Tibial nerve (tissue), 4 donors: ENCODE data around the gene PROP1. TPM values are rescaled to one million over a fixed set of nuclear protein-coding genes. Genes with fewer than 3 reads are reported as not detected.

Experiments
- DNase-seq, 2 donors: peaks; one replicate each; pipeline ENCODE4 v3.0.0-alpha.2; 2019; ENCODE audit warnings: low spot score in 2 of 2
- H3K27ac ChIP-seq, 4 donors: fragments of 200-600 bp; sonication (generic) in 3 of 4; one replicate each; pipeline ENCODE4 v1.5.1; 2017 to 2019; ENCODE audit warnings: mild to moderate bottlenecking in 1 of 4
- H3K27me3 ChIP-seq, 2 donors: fragments of 200-600 bp; sonication (generic) in 1 of 2; one replicate each; pipeline versions ENCODE4 v1.5.1 to v1.6.0; 2017 to 2019
- H3K36me3 ChIP-seq, 3 donors: fragments of 200-600 bp; sonication (generic); one replicate each; pipeline ENCODE4 v1.5.1; 2018 to 2019
- H3K4me1 ChIP-seq, 4 donors: fragments of 200-600 bp; sonication (generic) in 3 of 4; one replicate each; pipeline ENCODE4 v1.5.1; 2017 to 2019
- H3K4me3 ChIP-seq, 4 donors: fragments of 200-600 bp; sonication (generic) in 3 of 4; one replicate each; pipeline ENCODE4 v1.5.1; 2017 to 2019; ENCODE audit warnings: mild to moderate bottlenecking in 1 of 4, moderate library complexity in 1 of 4
- H3K9me3 ChIP-seq, 4 donors: fragments of 200-600 bp; sonication (generic) in 3 of 4; one replicate each; pipeline ENCODE4 v1.5.1; 2017 to 2019
- CTCF ChIP-seq, 5 experiments: fragments of 200-600 bp in 3 of 5; fragments of 450-650 bp in 2 of 5; sonication (generic) in 3 of 5; IDR thresholded peaks; one replicate each; pipeline ENCODE4 v1.5.1; 2016 to 2019; ENCODE audit warnings: antibody characterized with exemption in 5 of 5, mild to moderate bottlenecking in 3 of 5, moderate library complexity in 2 of 5
- EP300 ChIP-seq, 2 donors: sonication (generic); formaldehyde crosslinking; IDR thresholded peaks; one replicate each; pipeline ENCODE4 v1.6.1; 2017; ENCODE audit warnings: antibody characterized with exemption in 2 of 2, mild to moderate bottlenecking in 1 of 2
- POLR2A ChIP-seq, 2 donors: fragments of 450-650 bp; IDR thresholded peaks; one replicate each; pipeline ENCODE4 v1.6.1; 2017; ENCODE audit warnings: antibody characterized with exemption in 2 of 2, mild to moderate bottlenecking in 2 of 2, moderate library complexity in 2 of 2
- WGBS, 2 donors: methylation state at CpG; one replicate each; pipeline ENCODE4 v1.1.5; 2018; 5-methylcytosine and 5-hydroxymethylcytosine counted together
- total RNA-seq, 4 donors: library from RNA; depleted of rRNA; stranded (reverse); fragments of >200 nt; gene quantifications; one replicate each; pipeline ENCODE4 v1.1.0, GENCODE V29; 2016

The PROP1 gene
- total RNA-seq, 4 donors from 2014 or later: not detected

GRCh38 chr5:177997846-177998245, 1.8 kb upstream of the PROP1 start:
- no peak overlapping the region for H3K27ac ChIP-seq
- no peak overlapping the region for H3K4me3 ChIP-seq
- no peaks in the 10 kb centered on the region for H3K4me1 ChIP-seq
- 44 to 65% methylated on average over 1 of the region's 1 CpG for WGBS, 2 donors
- no peaks in the 10 kb centered on the region for H3K27me3 ChIP-seq
- no peaks in the 10 kb centered on the region for H3K9me3 ChIP-seq
- no peaks in the 10 kb centered on the region for H3K36me3 ChIP-seq
- no peak for TF ChIP-seq EP300 (IDR thresholded peaks at IDR 0.05)
- TF ChIP-seq CTCF (IDR thresholded peaks at IDR 0.05): no peak
- no peak for TF ChIP-seq POLR2A (IDR thresholded peaks at IDR 0.05)
- DNase-seq: no peak

- Histone ChIP-seq H3K4me3 (no peak overlapping the region), H3K27ac (no peak overlapping the region), H3K36me3 (no peaks in the 10 kb centered on the region), H3K4me1 (no peaks in the 10 kb centered on the region), H3K9me3 (no peaks in the 10 kb centered on the region), H3K27me3 (no peaks in the 10 kb centered on the region)
- no peak for DNase-seq
- 70 to 79% methylated on average over 6 of the region's 6 CpGs for WGBS, 2 donors
- TF ChIP-seq CTCF (IDR thresholded peaks at IDR 0.05): no peak
- no peak for TF ChIP-seq EP300 (IDR thresholded peaks at IDR 0.05)
- TF ChIP-seq POLR2A (IDR thresholded peaks at IDR 0.05): no peak
These were observed 1.3 kb upstream of the PROP1 start for GRCh38 chr5:177997319-177997670.

- TF ChIP-seq CTCF (IDR thresholded peaks at IDR 0.05) (no peak), EP300 (IDR thresholded peaks at IDR 0.05) (no peak), POLR2A (IDR thresholded peaks at IDR 0.05) (no peak)
- Histone ChIP-seq H3K4me3 (no peak overlapping the region), H3K36me3 (no peaks in the 10 kb centered on the region), H3K9me3 (no peaks in the 10 kb centered on the region), H3K27me3 (no peaks in the 10 kb centered on the region), H3K4me1 (no peaks in the 10 kb centered on the region), H3K27ac (no peak overlapping the region)
- no peak for DNase-seq
- WGBS, 2 donors: 51 to 58% methylated on average over 7 of the region's 7 CpGs
These were observed 747 bp upstream of the PROP1 start for GRCh38 chr5:177996660-177997318.

- TF ChIP-seq EP300 (IDR thresholded peaks at IDR 0.05) (no peak), CTCF (IDR thresholded peaks at IDR 0.05) (no peak), POLR2A (IDR thresholded peaks at IDR 0.05) (no peak)
- DNase-seq: no peak
- H3K27ac ChIP-seq: no peak overlapping the region
- no peak overlapping the region for H3K4me3 ChIP-seq
- WGBS, 2 donors: 81 to 87% methylated on average over 10 of the region's 10 CpGs
- no peaks in the 10 kb centered on the region for H3K36me3 ChIP-seq
- no peaks in the 10 kb centered on the region for H3K9me3 ChIP-seq
- no peaks in the 10 kb centered on the region for H3K27me3 ChIP-seq
- no peaks in the 10 kb centered on the region for H3K4me1 ChIP-seq
These were observed 1.4 kb downstream of the PROP1 start for GRCh38 chr5:177994561-177995190.

GRCh38 chr5:177994063-177994462, 2.0 kb downstream of the PROP1 start:
- Histone ChIP-seq H3K9me3 (no peaks in the 10 kb centered on the region), H3K27me3 (no peaks in the 10 kb centered on the region), H3K36me3 (no peaks in the 10 kb centered on the region), H3K4me3 (no peak overlapping the region), H3K27ac (no peak overlapping the region), H3K4me1 (no peaks in the 10 kb centered on the region)
- TF ChIP-seq EP300 (IDR thresholded peaks at IDR 0.05): no peak
- no peak for TF ChIP-seq POLR2A (IDR thresholded peaks at IDR 0.05)
- no peak for TF ChIP-seq CTCF (IDR thresholded peaks at IDR 0.05)
- DNase-seq: no peak
- 85 to 87% methylated on average over 14 to 18 of the region's 19 CpGs for WGBS, 2 donors
